IgD-negative memory B cell (primary cell): ENCODE measurements around the gene PHYH. TPM values are rescaled to one million over a fixed set of nuclear protein-coding genes. Genes with fewer than 3 reads are reported as not detected.

Experiments
- H3K27ac Mint-ChIP-seq, 3 donors: one replicate each; pipeline ENCODE4 v1.8.0; 2020 to 2022; ENCODE audit warnings: mild to moderate bottlenecking in 3 of 3, mixed read lengths in 3 of 3, moderate library complexity in 1 of 3
- H3K27me3 Mint-ChIP-seq: one replicate; pipeline ENCODE4 v1.8.0; 2021; ENCODE audit warnings: mixed read lengths
- H3K36me3 Mint-ChIP-seq: one replicate; pipeline ENCODE4 v1.8.0; 2020; ENCODE audit warnings: mild to moderate bottlenecking, mixed read lengths
- H3K4me1 Mint-ChIP-seq, 3 donors: one replicate each; pipeline ENCODE4 v1.8.0; 2020 to 2022; ENCODE audit warnings: mixed read lengths in 3 of 3, mild to moderate bottlenecking in 1 of 3
- H3K4me3 Mint-ChIP-seq, 4 donors: one replicate each; pipeline ENCODE4 v1.8.0; 2020 to 2022; ENCODE audit warnings: mild to moderate bottlenecking in 4 of 4, mixed read lengths in 4 of 4, moderate library complexity in 3 of 4
- H3K9me3 Mint-ChIP-seq, 3 donors: one replicate each; pipeline ENCODE4 v1.8.0; 2020 to 2021; ENCODE audit warnings: mixed read lengths in 3 of 3, mild to moderate bottlenecking in 1 of 3
- polyA plus RNA-seq: library from polyadenylated mRNA; unstranded; fragments of 300-500 nt; fragmentation: Illumina TruSeq; gene quantifications from one replicate; pipeline ENCODE4 v1.2.3, GENCODE V29; 2021

The PHYH gene
- polyA plus RNA-seq, 1 donor from 2014 or later, result 10.2 TPM

DNA sequence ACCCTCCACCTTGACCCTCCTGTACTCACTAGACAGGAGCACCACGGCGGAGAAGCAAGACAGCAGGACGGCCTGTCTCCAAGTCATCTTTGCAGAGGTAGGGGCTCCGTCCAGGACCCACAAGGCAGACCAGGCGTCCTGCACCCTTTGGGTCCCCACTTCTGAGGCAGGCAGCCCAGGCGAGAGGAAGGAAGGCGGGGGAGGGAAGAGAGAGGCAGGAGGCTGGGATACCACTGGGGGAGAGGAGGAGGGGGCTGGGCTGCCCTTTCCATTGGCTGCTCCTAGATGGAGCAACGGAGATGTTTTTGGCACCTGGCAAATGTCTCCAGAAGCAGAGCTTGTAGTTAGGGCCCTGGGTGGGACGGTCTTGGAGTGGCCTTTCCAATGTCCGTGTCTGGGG lies 65.7 kb downstream of the PHYH start, which contains the start of gene UCMA:
Gene UCMA, minus strand, starts transcription at position 203 of the 400 bp plus-strand sequence. Its CDS starts 116 bp downstream, at position 87.
- no peak within 1 kb of the TSS for H3K4me3 Mint-ChIP-seq
- H3K27ac Mint-ChIP-seq, result peak within 1 kb of the TSS in 2 of 3 donors; percentile 46 to 67
- H3K27me3 Mint-ChIP-seq, result peaks cover 4% of the 10 kb centered on the region
- H3K36me3 Mint-ChIP-seq, result no peaks in the 10 kb centered on the region
- no peaks in the 10 kb centered on the region for H3K9me3 Mint-ChIP-seq
- no peaks in the 10 kb centered on the region for H3K4me1 Mint-ChIP-seq

DNA sequence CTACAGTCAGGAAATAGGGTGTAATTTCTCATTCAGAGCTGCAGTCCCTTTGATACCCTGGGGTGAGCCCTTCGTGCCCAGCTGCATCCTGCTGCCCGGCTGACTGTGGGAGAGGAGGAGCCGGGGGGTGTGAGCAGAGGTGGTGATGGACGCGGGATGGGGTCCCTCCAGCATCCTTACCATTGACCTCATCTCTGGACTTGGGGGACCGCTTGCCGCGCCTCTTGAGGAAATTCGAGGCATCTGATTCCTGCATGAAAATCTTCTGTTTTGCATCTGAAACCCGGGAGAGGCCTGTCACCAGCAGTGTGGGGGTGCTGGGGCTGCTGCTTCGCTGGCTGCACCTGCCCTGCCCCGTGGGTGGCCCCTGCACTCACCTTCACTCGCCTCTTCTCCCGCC lies 66.5 kb downstream of the PHYH start:
- Mint-ChIP-seq H3K4me3 (no peak overlapping the region), H3K36me3 (no peaks in the 10 kb centered on the region), H3K27ac (peak overlapping the region in 1 of 3 donors; percentile 67), H3K27me3 (peaks cover 4% of the 10 kb centered on the region), H3K4me1 (no peaks in the 10 kb centered on the region), H3K9me3 (no peaks in the 10 kb centered on the region)

- H3K4me3 Mint-ChIP-seq, result no peak overlapping the region
- no peaks in the 10 kb centered on the region for H3K4me1 Mint-ChIP-seq
- H3K27me3 Mint-ChIP-seq, result peaks cover 4% of the 10 kb centered on the region
- no peak overlapping the region for H3K27ac Mint-ChIP-seq
- no peaks in the 10 kb centered on the region for H3K36me3 Mint-ChIP-seq
- no peaks in the 10 kb centered on the region for H3K9me3 Mint-ChIP-seq
Observed at GRCh38 chr10:13231808-13232207, 68.1 kb downstream of the PHYH start.

DNA sequence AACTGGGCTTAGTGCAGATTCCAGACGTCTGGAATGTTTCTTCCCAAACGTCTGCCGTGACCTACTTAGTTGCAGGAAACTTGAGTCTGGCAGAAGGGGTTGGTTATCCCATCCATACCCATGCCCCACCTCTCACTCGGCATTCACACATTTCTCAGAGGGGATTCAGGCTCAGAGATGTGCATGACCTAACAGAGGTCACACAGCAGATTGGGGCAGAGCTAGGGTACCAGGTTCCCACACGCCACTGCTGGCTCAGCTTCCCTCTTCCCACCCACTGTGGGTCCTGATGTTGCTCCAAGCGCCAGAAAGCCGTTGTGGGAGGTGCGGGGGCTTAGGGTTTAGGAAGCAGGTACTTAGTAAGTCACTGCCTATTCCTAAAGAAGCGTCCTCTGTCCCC lies 68.7 kb downstream of the PHYH start:
- no peak overlapping the region for H3K4me3 Mint-ChIP-seq
- no peaks in the 10 kb centered on the region for H3K9me3 Mint-ChIP-seq
- no peak overlapping the region for H3K27ac Mint-ChIP-seq
- H3K36me3 Mint-ChIP-seq, result no peaks in the 10 kb centered on the region
- H3K4me1 Mint-ChIP-seq, result no peaks in the 10 kb centered on the region
- peaks cover 4% of the 10 kb centered on the region for H3K27me3 Mint-ChIP-seq

Other genes starting within 250 kb of the PHYH start
- 16.3 TPM for gene OPTN, start 199.9 kb downstream of the PHYH start, polyA plus RNA-seq
- not detected for gene MCM10, start 138.5 kb downstream of the PHYH start, polyA plus RNA-seq
- gene UCMA, start 65.7 kb downstream of the PHYH start, polyA plus RNA-seq, result not detected
- gene SEPHS1, start 48.2 kb upstream of the PHYH start, polyA plus RNA-seq, result 7.9 TPM
- not detected for gene BEND7, start 228.9 kb upstream of the PHYH start, polyA plus RNA-seq